ENCODE results near the gene DPYSL3. TPM values are rescaled to one million over a fixed set of nuclear protein-coding genes. Genes with fewer than 3 reads are reported as not detected.

DPYSL3 gene
- polyA plus RNA-seq, 1 of the 3 experiments (the other 2 are of a cell fraction) = 123 TPM

- Histone ChIP-seq H2AFZ (ENCODE audit: low read depth) (no peak overlapping the region; the same call in 1 of the 2 replicates), H3K36me3 (replicated peaks in 1 of 2; ENCODE audit: control insufficient read depth in 1 of 2, insufficient read depth in 2 of 2, low read length in 1 of 2) (no peaks in the 10 kb centered on the region), H3K27me3 (ENCODE audit: insufficient read depth) (no peaks in the 10 kb centered on the region), H4K20me1 (ENCODE audit: insufficient read depth) (no peaks in the 10 kb centered on the region), H3K9ac (no peak overlapping the region), H3K27ac (ENCODE audit: low read depth in 2 of 2, low read length in 1 of 2) (no peak overlapping the region), H3K4me3 (ENCODE audit: low read depth in 2 of 2, low read length in 1 of 2) (no peak overlapping the region), H3K4me2 (no peak overlapping the region), H3F3A (replicated peaks; ENCODE audit: insufficient read depth) (peaks cover 30% of the 10 kb centered on the region), H3K9me3 (0 out of 2 replicates have a peak, but pooled peaks cover 7% of the 10 kb centered on the region), H3K9me2 (no peaks in the 10 kb centered on the region), H3K4me1 (ENCODE audit: control insufficient read depth in 1 of 2, insufficient read depth in 2 of 2, low read depth in 1 of 2, low read length in 1 of 2) (peaks cover 7 to 9% of the 10 kb centered on the region in 2 experiments; a peak in 2 of 4 replicates), H3K79me2 (ENCODE audit: insufficient read depth) (no peaks in the 10 kb centered on the region)
- CTCF ChIA-PET = interaction anchor here (0.7 kb wide), 1 partner anchor 97 kb away, joined by 3 read pairs; no protein-coding TSS in a partner anchor
- 82% methylated on average over 1 of the region's 1 CpG for WGBS (ENCODE audit: low lambda C conversion rate)
- POLR2A ChIA-PET = no interaction called here
- DNase-seq = no peak
- no peak for TF ChIP-seq YY1 (IDR thresholded peaks at IDR 0.05; ENCODE audit: low read depth)
- no peak for TF ChIP-seq MXI1 (IDR thresholded peaks at IDR 0.05; ENCODE audit: low read depth, low read length)
- TF ChIP-seq SIN3A (IDR thresholded peaks at IDR 0.05; ENCODE audit: borderline replicate concordance, low read depth, low read length) = no peak
- TF ChIP-seq MEF2A (IDR thresholded peaks at IDR 0.05; ENCODE audit: borderline replicate concordance, low read depth) = no peak
- TF ChIP-seq ZBTB33 (IDR thresholded peaks at IDR 0.05; ENCODE audit: borderline replicate concordance, low read depth) = no peak
- TF ChIP-seq FOXJ3 (CRISPR knock-in tag; IDR thresholded peaks at IDR 0.05) = no peak
- TF ChIP-seq CTCF (IDR thresholded peaks at IDR 0.05) = no peak
- TF ChIP-seq POLR2AphosphoS5 (IDR thresholded peaks at IDR 0.05; ENCODE audit: low read depth, low read length) = no peak
- TF ChIP-seq NRF1 (IDR thresholded peaks at IDR 0.05; ENCODE audit: low read depth, low read length) = no peak
- no peak for TF ChIP-seq PBX3 (IDR thresholded peaks at IDR 0.05)
- no peak for TF ChIP-seq EZH2phosphoT487 (IDR thresholded peaks at IDR 0.05; ENCODE audit: borderline replicate concordance, low read depth)
- no peak for TF ChIP-seq TCF12 (IDR thresholded peaks at IDR 0.05)
These were observed 41.8 kb upstream of the DPYSL3 start for GRCh38 chr5:147551677-147552076.

- Histone ChIP-seq H3K4me2 (no peak overlapping the region), H3K36me3 (replicated peaks in 1 of 2; ENCODE audit: control insufficient read depth in 1 of 2, insufficient read depth in 2 of 2, low read length in 1 of 2) (no peaks in the 10 kb centered on the region), H3K27me3 (ENCODE audit: insufficient read depth) (no peaks in the 10 kb centered on the region), H3K27ac (ENCODE audit: low read depth in 2 of 2, low read length in 1 of 2) (peak overlapping the region; percentile 13 to 82; a peak in 3 of 4 replicates), H4K20me1 (ENCODE audit: insufficient read depth) (no peaks in the 10 kb centered on the region), H3K4me3 (ENCODE audit: low read depth in 2 of 2, low read length in 1 of 2) (no peak overlapping the region), H3F3A (replicated peaks; ENCODE audit: insufficient read depth) (peaks cover 11% of the 10 kb centered on the region), H3K79me2 (ENCODE audit: insufficient read depth) (no peaks in the 10 kb centered on the region), H3K9me2 (no peaks in the 10 kb centered on the region; the same call in 1 of the 2 replicates), H3K9me3 (0 out of 2 replicates have a peak, but pooled peaks cover 7% of the 10 kb centered on the region), H3K4me1 (ENCODE audit: control insufficient read depth in 1 of 2, insufficient read depth in 2 of 2, low read depth in 1 of 2, low read length in 1 of 2) (no peaks in the 10 kb centered on the region), H2AFZ (ENCODE audit: low read depth) (peak overlapping the region; percentile 90), H3K9ac (peak overlapping the region; percentile 14; the same call in 1 of the 2 replicates)
- ChIA-PET CTCF (no interaction called here), POLR2A (no interaction called here)
- TF ChIP-seq MXI1 (IDR thresholded peaks at IDR 0.05; ENCODE audit: low read depth, low read length) (no peak), JUND (IDR thresholded peaks at IDR 0.05) (0 out of 2 replicates have a peak, but pooled peaks have one; percentile 15), FOSL2 (IDR thresholded peaks at IDR 0.05; ENCODE audit: borderline replicate concordance, low read depth) (peak; percentile 43; the same call in 1 of the 2 replicates), RCOR1 (IDR thresholded peaks at IDR 0.05; ENCODE audit: low read length) (no peak), SMC3 (IDR thresholded peaks at IDR 0.05; ENCODE audit: low read depth, low read length) (no peak), TCF12 (IDR thresholded peaks at IDR 0.05) (peak; percentile 34; the same call in 1 of the 2 replicates), USF2 (IDR thresholded peaks at IDR 0.05; ENCODE audit: borderline replicate concordance, low read depth, low read length) (no peak), PBX3 (IDR thresholded peaks at IDR 0.05) (peak; percentile 38)
- 13% methylated on average over 3 of the region's 3 CpGs for WGBS (ENCODE audit: low lambda C conversion rate)
- no peak for DNase-seq
These were observed 37.9 kb upstream of the DPYSL3 start for GRCh38 chr5:147547730-147548129.

All from SK-N-SH (cell line).